Measurements from ENCODE around the gene AMZ1.
"Not testable (repeated sequence)": the region's sequence is repeated elsewhere in the genome, so short reads cannot be mapped to it uniquely, and the experiment has no call there.

AMZ1 gene

DNA sequence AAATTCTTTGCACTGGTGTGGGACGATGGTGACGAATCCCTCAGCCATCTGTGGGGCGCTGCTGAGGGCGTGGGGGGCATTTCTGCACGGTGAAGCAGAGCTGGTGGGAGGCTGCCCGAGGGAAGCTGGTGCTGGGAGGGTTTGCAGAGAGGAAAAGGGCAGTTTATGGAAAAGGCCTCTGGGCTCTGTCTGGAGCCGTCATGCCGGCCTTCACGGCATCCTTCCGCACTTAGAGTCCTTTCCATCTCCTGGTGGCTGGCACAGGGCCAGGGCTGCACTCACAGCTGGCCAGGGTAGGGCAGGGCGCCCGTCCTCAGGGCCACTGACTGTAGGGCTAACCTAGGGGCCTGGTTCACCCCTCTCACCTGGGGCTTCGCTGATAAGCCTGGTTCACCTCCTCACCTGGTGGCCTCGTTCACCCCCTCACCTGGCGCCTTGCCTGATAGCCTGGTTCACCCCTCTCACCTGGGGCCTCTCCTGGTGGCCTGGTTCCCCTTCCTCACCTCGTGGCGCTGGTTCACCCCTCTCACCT is 598 bp upstream of the AMZ1 start:
- Mint-ChIP-seq H3K27me3 (ENCODE audit: low read depth, poor library complexity) (peaks cover 77% of the 10 kb centered on the region), H3K36me3 (ENCODE audit: low read depth) (no peaks in the 10 kb centered on the region), H3K27ac (no peak overlapping the region), H3K4me3 (no peak overlapping the region), H3K9me3 (no peaks in the 10 kb centered on the region), H3K4me1 (peaks cover 7% of the 10 kb centered on the region)
- TF ChIP-seq, protein P1, sequence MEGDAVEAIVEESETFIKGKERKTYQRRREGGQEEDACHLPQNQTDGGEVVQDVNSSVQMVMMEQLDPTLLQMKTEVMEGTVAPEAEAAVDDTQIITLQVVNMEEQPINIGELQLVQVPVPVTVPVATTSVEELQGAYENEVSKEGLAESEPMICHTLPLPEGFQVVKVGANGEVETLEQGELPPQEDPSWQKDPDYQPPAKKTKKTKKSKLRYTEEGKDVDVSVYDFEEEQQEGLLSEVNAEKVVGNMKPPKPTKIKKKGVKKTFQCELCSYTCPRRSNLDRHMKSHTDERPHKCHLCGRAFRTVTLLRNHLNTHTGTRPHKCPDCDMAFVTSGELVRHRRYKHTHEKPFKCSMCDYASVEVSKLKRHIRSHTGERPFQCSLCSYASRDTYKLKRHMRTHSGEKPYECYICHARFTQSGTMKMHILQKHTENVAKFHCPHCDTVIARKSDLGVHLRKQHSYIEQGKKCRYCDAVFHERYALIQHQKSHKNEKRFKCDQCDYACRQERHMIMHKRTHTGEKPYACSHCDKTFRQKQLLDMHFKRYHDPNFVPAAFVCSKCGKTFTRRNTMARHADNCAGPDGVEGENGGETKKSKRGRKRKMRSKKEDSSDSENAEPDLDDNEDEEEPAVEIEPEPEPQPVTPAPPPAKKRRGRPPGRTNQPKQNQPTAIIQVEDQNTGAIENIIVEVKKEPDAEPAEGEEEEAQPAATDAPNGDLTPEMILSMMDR (IDR thresholded peaks at IDR 0.05), result no peak
- no peak for DNase-seq

DNA sequence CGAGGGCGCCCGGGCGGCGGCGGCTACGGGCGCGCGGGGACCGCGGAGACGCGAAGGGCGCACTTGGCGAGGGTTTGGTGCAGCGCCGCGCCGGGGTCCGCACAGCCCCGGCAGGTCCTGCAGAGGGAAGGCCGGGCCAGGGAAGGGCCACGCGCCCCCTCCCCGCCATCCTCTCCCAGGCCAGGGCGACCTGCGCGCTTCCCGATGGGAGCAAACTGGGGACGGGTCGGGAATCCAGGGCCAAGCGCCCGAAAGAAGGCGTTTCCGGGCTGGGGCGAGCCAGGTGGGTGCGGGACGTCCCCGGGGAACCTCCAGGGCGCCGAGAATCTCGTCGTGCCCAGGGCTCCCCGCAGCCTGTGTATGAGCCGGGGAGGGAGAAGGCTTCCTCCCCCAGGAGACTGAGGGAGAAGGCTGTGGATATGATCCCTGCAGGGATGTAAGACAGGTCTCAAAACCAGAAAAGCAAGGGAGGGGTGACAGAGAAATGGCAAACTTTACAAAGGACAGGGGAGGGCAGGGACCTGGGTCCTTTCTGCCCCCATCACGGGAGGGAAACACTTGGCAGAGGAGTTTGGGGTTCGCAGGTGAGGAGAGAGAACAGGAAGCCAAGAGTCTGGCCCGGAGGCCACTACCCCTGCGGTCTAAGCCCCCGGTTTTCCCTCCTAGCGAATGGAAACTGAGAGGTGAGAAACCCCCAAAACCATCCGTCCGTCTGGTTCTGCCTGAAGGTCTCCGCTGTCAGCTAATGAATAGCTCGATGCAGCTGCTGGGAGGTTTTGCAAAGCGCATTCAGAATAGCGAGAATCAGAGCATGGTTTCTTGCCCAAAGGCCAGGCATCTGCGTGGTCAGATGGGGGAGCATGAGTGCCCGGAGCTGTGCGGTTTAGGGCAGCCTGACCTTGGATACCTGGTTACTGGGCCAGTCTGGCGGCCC is 674 bp downstream of the AMZ1 start:
- TF ChIP-seq, protein P1 (IDR thresholded peaks at IDR 0.05), result no peak
- no peaks in the 10 kb centered on the region for H3K36me3 Mint-ChIP-seq (ENCODE audit: low read depth)
- H3K27me3 Mint-ChIP-seq (ENCODE audit: low read depth, poor library complexity), result peaks cover 78% of the 10 kb centered on the region
- peak overlapping the region; percentile 54 for H3K4me3 Mint-ChIP-seq
- no peaks in the 10 kb centered on the region for H3K9me3 Mint-ChIP-seq
- H3K4me1 Mint-ChIP-seq, result peaks cover 7% of the 10 kb centered on the region
- DNase-seq, result peak; percentile 41
- no peak overlapping the region for H3K27ac Mint-ChIP-seq

DNA sequence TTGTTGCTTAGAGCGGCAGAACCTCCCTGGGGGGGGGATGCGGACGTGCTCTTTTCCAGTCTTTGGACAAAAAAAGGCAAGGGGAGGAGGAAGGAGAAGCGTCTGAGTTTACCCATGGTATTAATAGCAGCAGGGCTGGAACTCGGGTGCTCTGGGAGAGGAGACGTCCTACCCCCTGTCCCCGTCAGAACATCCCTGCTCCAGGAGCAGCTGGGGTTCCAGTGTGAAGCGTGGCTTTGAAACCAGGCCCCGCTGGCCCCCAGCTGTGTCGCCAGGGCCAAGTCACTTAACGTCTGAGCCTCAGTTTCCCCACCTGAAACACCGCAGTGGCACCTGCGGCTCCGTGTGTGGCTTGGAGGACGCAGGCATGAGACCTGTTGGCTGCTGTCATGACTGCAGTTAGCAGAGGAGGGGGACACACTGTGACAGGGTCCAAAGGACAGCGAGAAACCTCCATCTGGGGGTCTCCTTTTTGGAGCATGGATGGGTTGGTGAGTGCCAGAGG is 1.4 kb downstream of the AMZ1 start:
- DNase-seq, result no peak
- Mint-ChIP-seq H3K27me3 (ENCODE audit: low read depth, poor library complexity) (peaks cover 78% of the 10 kb centered on the region), H3K36me3 (ENCODE audit: low read depth) (no peaks in the 10 kb centered on the region), H3K9me3 (no peaks in the 10 kb centered on the region), H3K4me3 (no peak overlapping the region), H3K27ac (no peak overlapping the region), H3K4me1 (peaks cover 14% of the 10 kb centered on the region)
- TF ChIP-seq, protein P1 (IDR thresholded peaks at IDR 0.05), result no peak

DNA sequence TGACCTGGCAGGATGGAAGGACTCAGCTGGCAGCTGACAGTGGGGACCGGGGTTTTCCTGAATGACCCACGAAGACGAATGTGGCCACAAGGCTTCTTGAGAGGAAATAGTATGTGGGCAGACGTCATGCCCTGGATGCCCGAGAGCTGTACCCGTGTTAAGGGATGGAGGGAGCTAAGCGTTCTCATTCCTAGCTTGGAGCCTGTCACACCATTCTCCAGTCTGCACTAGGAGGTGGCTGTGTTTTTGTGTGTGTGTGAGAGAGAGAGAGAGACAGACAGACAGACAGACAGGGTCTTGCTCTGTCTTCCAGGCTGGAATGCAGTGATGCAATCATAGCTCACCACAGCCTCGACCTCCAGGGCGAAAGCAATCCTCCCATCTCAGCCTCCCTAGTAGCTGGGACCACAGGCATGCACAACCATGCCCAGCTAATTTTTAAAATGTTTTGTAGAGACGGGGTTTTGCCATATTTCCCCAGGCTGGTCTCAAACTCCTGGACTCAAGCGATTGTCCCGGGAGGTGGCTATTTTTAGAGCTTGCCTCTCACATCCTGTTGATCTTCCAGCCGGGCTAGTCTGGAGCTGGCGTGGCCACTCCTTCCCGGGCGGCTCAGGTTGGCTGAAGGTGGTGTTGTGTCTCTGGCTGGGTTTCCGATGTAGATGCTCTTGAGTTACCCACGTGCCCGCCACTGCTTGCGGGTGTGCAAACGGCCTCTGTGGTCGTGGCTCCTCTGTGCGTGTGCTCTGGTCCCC is 2.1 kb downstream of the AMZ1 start:
- no peaks in the 10 kb centered on the region for H3K9me3 Mint-ChIP-seq
- no peak overlapping the region for H3K4me3 Mint-ChIP-seq
- DNase-seq, result no peak
- H3K27me3 Mint-ChIP-seq (ENCODE audit: low read depth, poor library complexity), result peaks cover 73% of the 10 kb centered on the region
- no peaks in the 10 kb centered on the region for H3K36me3 Mint-ChIP-seq (ENCODE audit: low read depth)
- TF ChIP-seq, protein P1 (IDR thresholded peaks at IDR 0.05), result no peak
- H3K4me1 Mint-ChIP-seq, result peaks cover 14% of the 10 kb centered on the region
- H3K27ac Mint-ChIP-seq, result no peak overlapping the region

DNA sequence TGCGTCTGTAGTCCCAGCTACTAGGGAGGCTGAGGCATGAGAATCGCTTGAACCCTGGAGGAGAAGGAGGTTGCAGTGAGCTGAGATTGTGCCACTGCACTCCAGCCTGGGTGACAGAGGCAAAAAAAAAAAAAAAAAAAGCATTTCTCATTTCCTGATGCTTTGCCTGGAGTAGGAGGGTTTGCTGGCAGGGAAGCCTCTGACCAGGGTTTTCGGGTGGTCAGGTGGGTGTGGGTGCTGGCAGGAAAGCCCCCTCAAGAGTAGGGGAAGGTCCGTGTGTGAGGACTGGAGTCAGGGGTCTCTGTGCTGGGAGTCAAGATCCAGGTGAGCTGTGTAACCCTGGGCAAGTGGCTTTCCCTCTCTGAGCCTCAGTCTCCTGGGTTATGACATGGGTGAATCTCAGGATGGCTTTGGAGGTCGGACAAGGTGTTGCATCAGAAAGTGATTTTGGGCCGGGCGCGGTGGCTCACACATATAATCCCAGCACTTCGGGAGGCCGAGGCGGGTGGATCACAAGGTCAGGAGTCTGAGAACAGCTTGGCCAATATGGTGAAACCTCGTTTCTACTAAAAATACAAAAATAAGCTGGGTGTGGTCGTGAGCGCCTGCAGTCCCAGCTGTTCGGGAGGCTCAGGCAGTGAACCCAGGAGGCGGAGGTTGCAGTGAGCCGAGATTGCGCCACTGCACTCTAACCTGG is 3.2 kb downstream of the AMZ1 start:
- DNase-seq, result no peak
- Mint-ChIP-seq H3K4me3 (no peak overlapping the region), H3K4me1 (peaks cover 14% of the 10 kb centered on the region), H3K27me3 (ENCODE audit: low read depth, poor library complexity) (peaks cover 63% of the 10 kb centered on the region), H3K27ac (no peak overlapping the region), H3K9me3 (no peaks in the 10 kb centered on the region), H3K36me3 (ENCODE audit: low read depth) (no peaks in the 10 kb centered on the region)
- TF ChIP-seq, protein P1 (IDR thresholded peaks at IDR 0.05), result no peak

DNA sequence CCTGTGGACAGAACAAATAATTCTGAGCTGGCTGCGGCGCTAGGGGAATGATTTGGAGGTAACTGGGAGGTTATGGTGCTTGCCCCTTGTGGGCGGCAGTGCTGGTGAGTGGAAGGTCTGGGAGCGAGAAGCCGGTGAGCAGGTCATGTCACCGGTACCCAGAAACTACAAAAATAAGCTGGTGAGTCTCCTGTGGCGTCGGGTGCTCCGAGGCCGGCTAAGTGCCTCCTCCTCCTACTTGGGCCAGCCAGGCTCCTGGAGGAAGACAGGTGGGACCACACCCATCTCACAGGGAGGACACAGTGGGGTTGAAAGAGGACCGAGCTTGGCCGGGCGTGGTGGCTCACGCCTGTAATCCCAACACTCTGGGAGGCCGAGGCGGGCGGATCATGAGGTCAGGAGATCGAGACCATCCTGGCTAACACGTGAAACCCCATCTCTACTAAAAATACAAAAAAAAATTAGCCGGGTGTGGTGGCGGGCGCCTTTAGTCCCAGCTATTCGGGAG is 4.0 kb downstream of the AMZ1 start:
- DNase-seq; H3K36me3 Mint-ChIP-seq (ENCODE audit: low read depth): not testable (repeated sequence)

More for the DNA sequence above, 4.0 kb downstream of the AMZ1 start:
- not testable (repeated sequence) for H3K9me3 Mint-ChIP-seq, H3K4me3 Mint-ChIP-seq, H3K27ac Mint-ChIP-seq
- Mint-ChIP-seq H3K27me3 (ENCODE audit: low read depth, poor library complexity) (peaks cover 54% of the 10 kb centered on the region), H3K4me1 (peaks cover 14% of the 10 kb centered on the region)

All from nephron progenitor cell (in vitro differentiated cells).